HepG2 (cell line): Measurements from ENCODE around the gene CCSER1. TPM values are rescaled to one million over a fixed set of nuclear protein-coding genes. Genes with fewer than 3 reads are reported as not detected.
"Not testable (repeated sequence)": the region's sequence is repeated elsewhere in the genome, so short reads cannot be mapped to it uniquely, and the experiment has no call there.

Source experiments
- ATAC-seq: fragments of 200-7000 bp; cut with Tn5 transposase; 3 replicates; pipeline ENCODE4 v1.9.1; 2020; ENCODE audit warnings: mild to moderate bottlenecking, moderate library complexity
- BruUV-seq: library from RNA; stranded (reverse); fragments of 400-500 nt; replicated peaks from 2 replicates; lab custom pipeline; 2021; lab: Mats Ljungman, UMichigan
- CTCF ChIA-PET: fragments of 300-600 bp; formaldehyde crosslinking; extraction: SDS; loops from one replicate; lab custom pipeline; 2021; ENCODE audit warnings: low total read pairs, inconsistent platforms, low intra/inter-chr PET ratio; lab: Yijun Ruan, JAX
- POLR2A ChIA-PET: fragments of 350-600 bp; sonication (Branson Sonifier 250); formaldehyde crosslinking; loops from one replicate; lab custom pipeline; 2020; ENCODE audit warnings: antibody characterized with exemption, inconsistent platforms; lab: Yijun Ruan, JAX
- DNase-seq: peaks from one replicate; pipeline ENCODE4 v3.0.0-alpha.2; 2015; ENCODE audit warnings: low spot score
- FAIRE-seq: peaks from 3 replicates; lab custom pipeline; 2011; peaks lifted over from hg19 to GRCh38; lab: Jason Lieb, UNC
- H2AFZ ChIP-seq: one replicate; pipeline ENCODE4 v1.6.1; 2011; ENCODE audit warnings: low read length, inconsistent platforms
- H3K27ac ChIP-seq: fragments of 300-600 bp; 3 replicates; pipeline ENCODE4 v1.8.0; 2011; ENCODE audit warnings: mixed run types, mild to moderate bottlenecking, mixed read lengths, low read length, inconsistent platforms; ENCODE audit not compliant: insufficient read depth; ENCODE audit errors: extremely low read length
- H3K27me3 ChIP-seq, 2 experiments: fragments of 200-600 bp in 1 of 2; 2 replicates in 1 of 2; 3 replicates in 1 of 2; pipeline versions ENCODE4 v1.6.0 to v1.8.0; 2011; ENCODE audit warnings: low read length in 2 of 2, mild to moderate bottlenecking in 2 of 2, moderate library complexity in 2 of 2, inconsistent platforms in 1 of 2; ENCODE audit not compliant: insufficient read depth in 2 of 2, control insufficient read depth in 1 of 2
- H3K36me3 ChIP-seq, 2 experiments: fragments of 200-600 bp in 1 of 2; replicated peaks in 1 of 2; 2 replicates in 1 of 2; 3 replicates in 1 of 2; pipeline versions ENCODE4 v1.5.1 to v1.8.0; 2011; ENCODE audit warnings: low read length in 2 of 2, inconsistent platforms in 1 of 2; ENCODE audit not compliant: insufficient read depth in 2 of 2, control insufficient read depth in 1 of 2
- H3K4me1 ChIP-seq: 2 replicates; pipeline ENCODE4 v1.5.1; 2012; ENCODE audit warnings: low read length, inconsistent platforms; ENCODE audit not compliant: insufficient read depth
- H3K4me2 ChIP-seq: 2 replicates; pipeline ENCODE4 v1.6.0; 2011; ENCODE audit warnings: low read depth, low read length, inconsistent platforms
- H3K4me3 ChIP-seq, 3 experiments: fragments of 200-600 bp in 1 of 3; sonication (generic), shearing (Covaris generic) in 1 of 3; replicated peaks in 1 of 3; 2 replicates each; pipeline ENCODE4 v1.5.1; 2011 to 2016; ENCODE audit warnings: low read length in 3 of 3, inconsistent platforms in 2 of 3, low read depth in 2 of 3, mild to moderate bottlenecking in 2 of 3, control low read depth in 1 of 3, mixed read lengths in 1 of 3; ENCODE audit not compliant: insufficient read depth in 1 of 3
- H3K79me2 ChIP-seq: one replicate; pipeline ENCODE4 v1.6.1; 2011; ENCODE audit warnings: low read length, inconsistent platforms; ENCODE audit not compliant: insufficient read depth
- H3K9ac ChIP-seq: 2 replicates; pipeline ENCODE4 v1.6.0; 2011; ENCODE audit warnings: mild to moderate bottlenecking, low read depth, low read length, inconsistent platforms; ENCODE audit not compliant: insufficient read depth
- H3K9me3 ChIP-seq: 2 replicates; pipeline ENCODE4 v1.5.1; 2012; ENCODE audit warnings: mild to moderate bottlenecking, low read length
- H4K20me1 ChIP-seq: 2 replicates; pipeline ENCODE4 v1.6.0; 2011; ENCODE audit warnings: inconsistent platforms, mild to moderate bottlenecking, low read length, moderate library complexity; ENCODE audit not compliant: insufficient read depth
- ARID5B ChIP-seq: IDR thresholded peaks from 2 replicates; pipeline ENCODE4 v1.4.0; 2020; ENCODE audit warnings: mild to moderate bottlenecking, missing genetic modification reagents
- RFX1 ChIP-seq: fragments of 450-650 bp; IDR thresholded peaks from 2 replicates; pipeline ENCODE4 v1.6.1; 2017
- ZNF691 ChIP-seq: sonication (generic); formaldehyde crosslinking; IDR thresholded peaks from 2 replicates; pipeline ENCODE4 v1.4.0; 2020; ENCODE audit warnings: missing genetic modification reagents, low read depth, mild to moderate bottlenecking, borderline replicate concordance
- WGBS: methylation state at CpG from one replicate; pipeline ENCODE4 v1.1.6; 2017; ENCODE audit warnings: low lambda C conversion rate; 5-methylcytosine and 5-hydroxymethylcytosine counted together
- in situ Hi-C: cut with HindIII; loops from 2 replicates; pipeline ENCODE4 v1.10.0; 2017; ENCODE audit warnings: low pct_unique_long_range_greater_than_20kb; ENCODE audit not compliant: extremely low pct_ligation_motif_present
- intact Hi-C: fragments of 100-400 bp; cut with micrococcal nuclease; formaldehyde crosslinking; loops from one replicate; pipeline ENCODE4 v1.10.0; 2022; ENCODE audit not compliant: unreplicated experiment
- polyA plus RNA-seq, 8 experiments: library from polyadenylated mRNA; depleted of rRNA in 3 of 8; stranded (reverse) in 7 of 8; unstranded in 1 of 8; fragments of >200 nt; fragmentation: Illumina TruSeq in 4 of 8; extraction: Trizol in 4 of 8; gene quantifications; 2 replicates each; pipeline versions ENCODE4 v1.2.1 to v1.2.3, GENCODE V29; 2011 to 2016; ENCODE audit warnings: low read depth in 4 of 8, missing spikeins in 1 of 8, mixed read lengths in 1 of 8; ENCODE audit not compliant: insufficient read depth in 1 of 8
- total RNA-seq, 5 experiments: library from RNA; depleted of rRNA; stranded (reverse); fragments of >200 nt; fragmentation: Illumina TruSeq; extraction: Trizol; gene quantifications; 2 replicates each; pipeline ENCODE4 v1.2.3, GENCODE V29; 2016; ENCODE audit warnings: low read depth in 1 of 5

CCSER1 gene
- total and polyA plus RNA-seq, 2 of the 13 experiments (the other 11 are each of a cell fraction or from before 2014, with no cell fraction given) = not detected

GRCh38 chr4:91147067-91147466, 1019.9 kb downstream of the CCSER1 start:
- no peaks in the 10 kb centered on the region for H3K27me3 ChIP-seq
- FAIRE-seq (no peak), DNase-seq (no peak), ATAC-seq (no peak)
- no peak overlapping the region for H2AFZ ChIP-seq
- no peaks in the 10 kb centered on the region for H4K20me1 ChIP-seq
- H3K4me1 ChIP-seq = no peaks in the 10 kb centered on the region
- no peak overlapping the region for H3K9ac ChIP-seq
- no peak overlapping the region for H3K4me3 ChIP-seq
- ChIA-PET CTCF (no interaction called here), POLR2A (no interaction called here)
- intact Hi-C loops = loop anchor here (10.0 kb wide), 1 partner anchor 1998 kb away; no protein-coding TSS in a partner anchor
- peaks cover 34% of the 10 kb centered on the region; the same call in 1 of the 2 replicates for H3K9me3 ChIP-seq
- WGBS = 43% methylated on average over 4 of the region's 6 CpGs
- in situ Hi-C loops = no loop called here
- no peak overlapping the region for H3K4me2 ChIP-seq
- H3K79me2 ChIP-seq = no peaks in the 10 kb centered on the region
- no peak overlapping the region for H3K27ac ChIP-seq
- TF ChIP-seq ARID5B (CRISPR knock-in tag) (no peak), ZNF691 (CRISPR knock-in tag) (no peak), RFX1 (no peak)
- H3K36me3 ChIP-seq = no peaks in the 10 kb centered on the region
- BruUV-seq = no TSS peak

GRCh38 chr4:91154041-91154440, 1026.8 kb downstream of the CCSER1 start:
- H4K20me1 ChIP-seq, H3K79me2 ChIP-seq, H3K36me3 ChIP-seq, H3K4me2 ChIP-seq, H2AFZ ChIP-seq, H3K9ac ChIP-seq, H3K27me3 ChIP-seq, H3K4me3 ChIP-seq, DNase-seq, H3K9me3 ChIP-seq, H3K4me1 ChIP-seq, CTCF ChIA-PET, H3K27ac ChIP-seq, FAIRE-seq, BruUV-seq, intact Hi-C loops, ATAC-seq, in situ Hi-C loops, POLR2A ChIA-PET: not testable (repeated sequence)
- WGBS = 20% methylated on average over 2 of the region's 4 CpGs

- intact Hi-C loops, ATAC-seq, H3K4me2 ChIP-seq, in situ Hi-C loops, BruUV-seq, H3K9me3 ChIP-seq, H3K4me1 ChIP-seq, DNase-seq, H3K27ac ChIP-seq, H3K4me3 ChIP-seq, H3K36me3 ChIP-seq, CTCF ChIA-PET, H4K20me1 ChIP-seq, POLR2A ChIA-PET, H3K79me2 ChIP-seq, H3K27me3 ChIP-seq, H3K9ac ChIP-seq, H2AFZ ChIP-seq, FAIRE-seq: not testable (repeated sequence)
- WGBS = 54% methylated on average over 9 of the region's 42 CpGs
These were observed 1040.9 kb downstream of the CCSER1 start for GRCh38 chr4:91167864-91168653.
